Right renal pelvis (tissue), 4 donors: Measurements from ENCODE around the gene SNTN. TPM values are rescaled to one million over a fixed set of nuclear protein-coding genes. Genes with fewer than 3 reads are reported as not detected.

Experiments
- DNase-seq, 4 donors: peaks; one replicate each; pipeline ENCODE4 v3.0.0-alpha.2; 2013; ENCODE audit warnings: low read depth in 4 of 4, low spot score in 3 of 4, missing footprints in 1 of 4
- polyA plus RNA-seq, 4 donors: library from polyadenylated mRNA; unstranded; fragments of 120-200 nt; gene quantifications; one replicate each; pipeline ENCODE4 v1.2.1, GENCODE V29; 2013; ENCODE audit not compliant: insufficient read length in 4 of 4

SNTN gene
- polyA plus RNA-seq, 4 donors: 0.14 TPM; not detected in 3

GRCh38 chr3:63670544-63670943 lies 18.1 kb downstream of the SNTN start:
- DNase-seq: no peak

GRCh38 chr3:63673111-63673510 lies 20.6 kb downstream of the SNTN start:
- no peak for DNase-seq

GRCh38 chr3:63674586-63674985 lies 22.1 kb downstream of the SNTN start:
- no peak for DNase-seq

GRCh38 chr3:63679186-63679585 lies 26.7 kb downstream of the SNTN start:
- DNase-seq: no peak

- no peak for DNase-seq
Measured at GRCh38 chr3:63684081-63684480, 31.6 kb downstream of the SNTN start.

- no peak for DNase-seq
Measured at GRCh38 chr3:63685340-63685739, 32.9 kb downstream of the SNTN start.

- no peak for DNase-seq
Measured at GRCh38 chr3:63687278-63688225, 35.1 kb downstream of the SNTN start.

GRCh38 chr3:63689285-63689684 lies 36.8 kb downstream of the SNTN start:
- no peak for DNase-seq

- DNase-seq: no peak
Measured at GRCh38 chr3:63693351-63693750, 40.9 kb downstream of the SNTN start.

GRCh38 chr3:63705092-63705645 lies 52.7 kb downstream of the SNTN start:
- no peak for DNase-seq

- DNase-seq: no peak
Measured at GRCh38 chr3:63706321-63707085, 54.0 kb downstream of the SNTN start.

- DNase-seq: no peak
Measured at GRCh38 chr3:63707731-63708130, 55.3 kb downstream of the SNTN start.

- no peak for DNase-seq
Measured at GRCh38 chr3:63709576-63709975, 57.1 kb downstream of the SNTN start.

Other genes with a start within 250 kb of the SNTN start
- gene C3orf49, start 166.6 kb downstream of the SNTN start, polyA plus RNA-seq: under 1 TPM in 3 of 4 donors, not detected in 1; 0.42 to 0.67 (median 0.54) TPM
- 10 to 100 TPM; 76.3 to 93.8 (median 93.4) TPM for gene THOC7, start 211.1 kb downstream of the SNTN start, polyA plus RNA-seq
- 10 to 100 TPM; 16.9 to 21.7 (median 18.8) TPM for gene ATXN7, start 211.2 kb downstream of the SNTN start, polyA plus RNA-seq